Prostate gland (tissue), 2 donors: ENCODE measurements around the gene RNF222.

Source experiments
- CTCF ChIP-seq, 4 experiments: fragments of 200-600 bp in 2 of 4; fragments of 450-650 bp in 2 of 4; sonication (generic) in 2 of 4; IDR thresholded peaks; 1 replicate in 3 of 4; 2 replicates in 1 of 4; pipeline ENCODE4 v1.5.1; 2016 to 2019; ENCODE audit warnings: antibody characterized with exemption in 4 of 4, mild to moderate bottlenecking in 2 of 4, moderate library complexity in 2 of 4
- POLR2A ChIP-seq: fragments of 450-650 bp; IDR thresholded peaks from one replicate; pipeline ENCODE4 v1.6.1; 2016; ENCODE audit warnings: antibody characterized with exemption, mild to moderate bottlenecking

DNA sequence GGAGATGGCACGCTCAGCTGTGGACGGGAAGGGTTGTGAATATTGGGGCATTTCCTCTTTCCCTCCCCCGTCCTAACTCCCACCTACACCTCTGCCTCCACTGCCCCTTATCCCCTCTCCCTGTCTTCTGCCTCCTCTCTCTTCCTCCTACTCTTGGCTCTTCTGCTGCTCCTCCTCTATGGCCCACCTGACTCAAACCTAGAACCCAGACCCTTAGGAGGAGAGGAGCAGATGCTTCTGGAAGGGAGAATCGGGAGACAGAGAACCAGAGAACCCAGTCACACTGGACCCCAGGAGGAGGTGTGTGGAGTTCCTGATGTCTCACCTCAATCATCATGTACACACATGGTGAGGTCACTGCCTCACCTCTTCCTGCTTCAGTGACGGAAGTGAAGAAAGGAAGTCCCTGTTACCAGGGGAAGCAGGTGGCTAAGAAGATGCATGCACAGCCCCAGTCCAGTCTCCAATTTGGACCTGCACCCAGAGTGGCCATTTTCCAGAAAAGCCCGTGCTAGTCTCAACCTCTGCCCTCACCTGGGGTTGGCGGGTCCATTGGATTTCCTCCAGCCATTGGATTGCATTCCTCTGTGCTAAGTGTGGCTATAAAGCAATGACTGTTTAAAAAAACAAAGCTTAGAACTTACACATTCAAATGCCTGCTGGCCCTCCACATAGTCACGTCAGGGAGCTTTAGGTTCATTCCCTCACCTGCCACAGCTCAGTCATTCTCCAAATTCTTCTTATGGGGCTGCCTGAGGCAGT lies 4.0 kb downstream of the RNF222 start:
- TF ChIP-seq CTCF (IDR thresholded peaks at IDR 0.05) (no peak), POLR2A (no peak)
